HG03060 (cell line): Measurements from ENCODE around the gene GNB5.

Experiments
- ATAC-seq: cut with Tn5 transposase; IDR thresholded peaks from one replicate; pipeline ENCODE4 v1.9.1; 2021; ENCODE audit warnings: low read depth, moderate number of reproducible peaks; ENCODE audit not compliant: unreplicated experiment

GNB5 gene

DNA sequence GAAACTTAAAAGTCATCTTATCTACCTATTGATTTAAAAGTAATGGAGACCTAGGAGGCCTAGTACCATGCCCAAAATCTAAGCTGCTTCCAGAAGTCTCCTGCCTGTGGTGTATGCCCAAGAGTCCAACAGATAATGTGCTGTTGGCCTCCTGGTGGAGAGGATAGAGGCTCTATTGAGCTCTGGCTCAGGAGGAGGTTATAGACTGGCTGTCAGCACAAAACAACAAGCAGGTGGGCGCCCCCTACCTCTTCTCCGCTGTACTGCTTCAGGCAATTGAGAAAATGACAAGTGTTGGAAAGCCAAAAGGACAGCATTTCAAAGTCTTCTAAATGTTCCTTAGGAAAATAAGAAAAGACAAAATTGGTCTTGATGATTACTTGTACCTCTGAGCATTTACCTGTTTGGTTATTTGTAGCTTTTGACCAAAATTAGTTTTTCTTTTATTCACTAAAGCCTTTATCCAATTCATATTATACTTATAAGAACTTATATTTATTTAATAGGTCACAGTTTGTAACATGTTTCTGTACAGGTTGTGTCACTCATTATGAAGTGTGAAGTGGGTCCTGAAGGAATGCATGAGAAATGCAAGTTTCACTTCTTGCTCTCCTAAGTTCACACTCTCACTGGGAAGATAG is 17.2 kb upstream of the GNB5 start:
- peak; percentile 55 for ATAC-seq

DNA sequence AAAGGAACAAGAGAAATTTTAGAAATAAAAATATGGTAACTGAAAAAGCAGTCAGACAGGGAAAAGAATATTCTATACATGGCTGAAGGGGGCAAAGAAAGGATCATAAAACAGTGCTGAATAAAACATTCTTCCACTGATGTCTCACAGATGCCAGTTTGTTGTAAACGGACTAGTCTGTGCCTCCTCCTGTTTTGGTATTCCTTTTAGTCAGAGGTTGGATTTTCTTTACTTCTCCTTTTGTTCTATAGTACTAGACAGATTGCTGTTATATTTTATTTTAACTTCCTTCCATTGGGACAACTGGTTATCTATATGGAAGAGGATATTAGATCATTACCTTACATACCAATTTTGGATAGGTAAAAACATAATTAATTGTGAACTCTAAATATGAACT is 16.0 kb upstream of the GNB5 start:
- ATAC-seq, result no peak

DNA sequence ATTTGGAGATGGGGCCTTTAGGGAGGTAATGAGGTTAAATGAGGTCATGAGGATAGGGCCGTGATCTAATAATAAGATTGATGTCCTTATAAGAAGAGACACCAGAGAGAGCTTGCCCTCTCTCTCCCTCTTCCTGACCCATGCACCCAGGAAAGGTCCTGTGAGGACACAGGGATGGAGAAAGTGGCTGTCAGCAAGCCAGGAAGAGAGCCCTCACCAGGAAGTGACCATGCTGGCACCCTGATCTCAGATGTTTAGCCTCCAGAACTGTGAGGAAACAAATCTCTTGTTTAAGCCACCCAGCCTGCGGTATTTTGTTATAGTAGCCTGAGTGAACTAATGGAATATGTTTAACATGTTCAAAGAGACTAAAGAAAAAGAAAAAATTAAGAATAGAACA is 15.3 kb upstream of the GNB5 start:
- no peak for ATAC-seq

DNA sequence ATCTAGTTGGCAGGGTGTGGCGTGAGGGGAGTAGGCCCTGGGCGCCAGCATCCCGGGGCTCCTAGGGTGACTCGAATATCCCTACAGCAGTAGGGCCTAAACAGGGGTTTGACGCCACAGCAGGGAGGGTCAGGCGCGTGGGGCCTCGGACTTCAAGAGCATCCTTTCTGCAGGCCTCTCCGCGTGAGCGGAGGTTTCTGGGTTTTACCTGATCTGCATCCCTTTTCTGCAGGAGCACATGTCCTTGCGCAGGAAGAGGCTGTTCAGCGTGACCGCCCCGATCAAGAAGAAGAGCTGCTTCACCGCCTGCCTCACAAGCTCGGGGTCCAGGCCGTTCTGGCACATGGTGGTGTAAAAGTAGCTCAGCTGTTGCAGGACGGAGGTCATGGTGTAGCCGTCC is 13.5 kb upstream of the GNB5 start:
- no peak for ATAC-seq

DNA sequence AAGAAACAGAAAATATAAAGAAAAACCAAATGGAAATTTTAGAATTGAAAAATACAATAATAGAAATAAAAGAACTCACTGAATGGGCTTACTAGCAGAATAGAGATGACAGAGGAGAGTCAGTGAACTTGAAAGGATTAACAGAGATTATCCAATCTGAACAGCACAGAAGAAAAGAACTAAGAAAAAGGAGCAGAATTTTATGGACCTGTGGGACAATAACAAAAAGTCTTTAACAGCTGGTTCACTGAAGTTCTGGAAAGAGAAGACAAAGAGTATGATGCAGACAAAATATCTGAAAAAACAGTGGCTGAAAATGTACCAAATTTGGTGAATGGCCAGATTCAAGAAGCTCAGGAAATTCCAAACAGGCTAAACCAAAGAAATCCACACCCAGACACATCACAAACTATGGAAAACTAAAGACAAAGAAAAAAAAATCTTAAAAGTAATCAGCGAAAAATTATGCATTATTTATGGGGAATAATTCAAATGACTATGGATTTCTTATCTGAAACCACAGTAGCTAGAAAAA is 9.7 kb upstream of the GNB5 start:
- ATAC-seq, result no peak

DNA sequence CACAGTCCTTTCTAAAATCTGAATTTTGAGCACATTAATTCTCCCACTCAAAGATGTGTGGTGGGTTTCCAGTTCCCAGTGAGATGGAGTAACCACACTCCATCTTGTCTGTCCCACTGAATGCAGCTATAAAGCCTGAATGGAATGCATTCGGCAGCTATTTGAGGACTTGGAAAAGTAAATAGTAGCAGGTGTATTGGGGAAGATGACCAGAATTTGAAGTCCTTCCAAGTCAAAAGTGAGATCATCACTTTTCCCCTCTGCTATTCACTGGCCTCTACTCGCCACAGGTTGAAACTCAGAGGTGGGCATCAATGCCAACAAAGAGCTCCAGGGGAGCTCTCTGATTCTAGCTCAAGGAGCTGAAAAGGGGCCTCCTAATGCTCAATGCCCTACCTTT is 8.1 kb upstream of the GNB5 start:
- ATAC-seq, result no peak

DNA sequence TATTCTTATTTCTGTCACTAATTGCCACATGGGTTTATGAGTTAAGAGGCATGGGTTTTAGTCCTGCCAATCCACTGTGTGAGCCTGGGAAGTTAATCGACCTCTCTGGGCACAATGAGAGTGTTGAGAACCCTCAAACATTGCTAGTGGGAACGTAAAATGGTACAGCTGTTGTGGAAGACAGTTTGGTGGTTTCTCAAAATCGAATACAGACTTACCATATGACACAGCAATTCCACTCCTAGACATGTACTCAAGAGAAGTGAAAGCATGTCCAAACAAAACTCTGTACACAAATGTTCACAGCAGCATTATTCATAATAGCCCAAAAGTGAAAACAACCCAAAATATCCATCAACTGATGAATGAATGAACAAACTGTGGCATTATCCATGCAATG is 5.7 kb upstream of the GNB5 start:
- ATAC-seq, result no peak

DNA sequence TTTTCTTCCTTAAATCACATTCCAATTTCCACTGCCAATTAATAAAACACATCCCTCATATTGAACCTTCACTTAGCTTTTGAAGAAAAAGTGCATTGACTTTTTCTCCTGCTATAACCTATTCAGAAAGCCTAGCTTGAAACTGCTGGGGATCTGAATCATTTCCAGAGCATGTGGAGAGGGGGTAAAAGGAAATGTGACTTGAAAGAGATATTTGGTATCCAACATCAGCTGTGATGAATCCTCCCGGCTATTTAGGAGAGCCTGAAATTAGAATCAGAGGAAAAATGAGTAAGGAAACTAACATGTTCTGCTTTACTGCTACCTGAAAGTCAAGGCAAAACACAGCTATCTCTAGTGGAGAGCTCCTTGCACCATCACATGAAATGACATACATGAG is 2.6 kb upstream of the GNB5 start:
- ATAC-seq, result no peak

DNA sequence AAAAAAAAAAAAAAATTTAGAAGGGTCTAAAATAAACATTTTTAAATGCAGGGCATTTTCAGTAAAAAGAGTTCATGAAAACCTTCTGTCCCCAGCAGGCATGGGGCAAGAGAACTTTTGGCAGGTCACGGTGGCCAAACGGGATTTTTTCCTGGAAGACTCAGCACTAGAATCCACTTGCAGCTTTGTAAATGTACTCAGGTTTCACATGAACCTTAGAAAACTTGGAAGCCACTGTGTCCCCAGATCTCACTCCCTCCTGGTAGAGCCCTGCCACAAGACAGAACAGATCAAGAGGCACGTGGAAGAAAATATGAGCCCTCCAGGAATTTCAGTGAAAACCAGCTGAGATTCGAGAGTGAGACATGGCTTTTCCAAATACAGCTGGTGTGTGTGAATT is 2.1 kb upstream of the GNB5 start:
- no peak for ATAC-seq

DNA sequence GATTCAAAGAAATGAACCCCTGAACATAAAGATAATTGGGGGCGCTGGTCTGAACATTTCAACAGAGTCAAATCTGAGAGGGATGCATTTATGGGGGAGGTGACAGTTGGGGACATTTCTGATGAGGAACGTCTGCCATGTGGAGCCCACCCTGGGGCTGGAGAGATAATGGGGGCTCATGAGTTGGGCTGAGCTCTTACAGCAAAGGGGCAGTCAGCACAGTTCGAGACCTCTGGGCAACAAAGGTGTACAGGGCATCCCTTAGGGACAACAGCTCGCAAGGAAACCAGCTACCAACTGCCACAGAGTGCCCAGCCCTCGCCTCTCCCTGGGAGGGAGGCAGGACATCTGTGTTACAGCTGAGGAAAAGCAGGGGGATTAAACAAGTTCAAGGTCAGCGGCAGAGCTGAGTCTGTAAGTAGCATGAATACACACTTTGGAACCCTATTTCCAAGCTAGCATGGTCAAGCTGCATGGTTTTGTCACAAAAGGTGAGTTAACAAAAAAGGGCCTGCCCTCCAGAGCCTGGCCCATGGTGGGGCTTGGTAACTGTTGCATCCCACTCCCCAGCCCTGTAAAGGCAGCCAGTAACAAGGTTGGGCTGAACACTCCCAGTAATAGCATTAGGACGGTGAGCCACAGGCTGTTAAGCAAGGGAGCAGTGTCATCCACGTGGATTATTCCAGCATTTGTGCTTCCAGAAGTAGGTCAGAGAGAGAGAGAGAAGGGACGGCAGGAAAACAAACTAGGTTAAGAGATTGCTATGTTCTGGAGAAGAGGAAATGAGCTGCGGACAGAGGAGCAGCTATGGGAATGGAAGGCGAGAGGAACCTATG is 4.3 kb downstream of the GNB5 start:
- ATAC-seq, result no peak

DNA sequence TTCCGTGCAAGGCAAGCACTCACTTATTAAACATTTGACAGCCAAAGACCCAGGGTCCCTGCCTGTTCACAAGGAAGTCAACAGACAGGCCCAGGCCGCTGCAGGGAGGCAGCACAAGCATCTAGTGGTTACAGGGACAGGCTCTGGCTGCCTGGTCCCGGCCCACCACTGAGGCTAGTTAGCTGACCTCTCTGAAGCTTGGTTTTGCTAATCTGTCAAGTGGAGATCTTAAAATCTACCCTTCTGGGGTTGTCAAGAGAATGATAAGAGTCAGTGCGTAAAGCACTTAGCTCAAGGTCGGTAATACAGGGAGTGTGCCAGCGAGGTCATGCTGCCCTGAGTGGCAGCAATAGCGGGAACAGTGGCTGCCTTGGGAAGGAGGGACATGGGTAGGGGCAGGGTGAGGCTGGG is 6.0 kb downstream of the GNB5 start:
- ATAC-seq, result no peak

DNA sequence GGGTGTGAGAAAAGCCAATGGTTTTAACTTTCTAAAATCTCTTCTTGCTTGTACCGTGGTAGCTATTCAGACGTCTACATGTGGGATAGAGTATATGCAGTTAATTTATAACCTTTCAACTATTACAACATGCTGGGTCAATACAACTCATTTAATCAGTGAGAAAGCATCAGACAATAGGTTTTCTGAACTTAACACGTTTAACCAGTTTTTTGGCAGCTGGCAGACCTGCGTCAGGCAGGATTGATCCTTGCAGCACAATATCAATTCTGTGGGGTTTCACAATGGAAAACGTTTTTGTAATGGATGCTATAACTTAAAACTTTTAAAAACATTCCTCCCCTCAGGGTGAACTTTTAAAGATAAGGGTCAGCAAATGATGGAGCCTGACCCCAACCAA is 6.5 kb downstream of the GNB5 start:
- ATAC-seq, result no peak

DNA sequence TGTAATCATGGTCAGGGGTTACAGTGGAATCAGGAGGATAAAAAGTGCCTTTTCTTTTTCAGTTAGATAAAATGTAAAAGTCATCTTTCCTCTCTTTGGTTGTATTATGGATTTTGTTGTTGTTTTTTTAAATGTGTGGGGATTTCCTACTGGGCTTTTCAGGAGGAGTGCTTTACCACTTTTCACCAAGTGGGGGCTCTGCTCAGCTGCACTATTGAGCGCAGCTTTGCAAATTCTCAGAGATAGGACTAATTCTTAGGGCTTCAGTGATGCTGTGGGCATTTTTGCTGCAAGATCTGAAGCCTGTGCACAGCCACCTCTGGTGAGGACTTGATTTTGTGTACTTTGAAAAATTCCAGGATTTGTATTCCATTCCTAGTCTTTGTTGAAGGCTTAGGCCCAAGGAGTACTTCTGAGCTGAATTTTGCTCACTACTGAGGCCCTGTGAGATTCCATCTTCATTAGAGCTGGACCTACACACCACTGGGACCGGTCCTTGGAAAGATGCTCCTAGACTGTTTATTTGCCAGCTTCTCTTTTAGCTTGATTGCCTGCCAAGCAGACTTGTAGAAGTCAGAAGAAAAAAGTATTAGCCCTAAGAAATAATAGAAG is 7.5 kb downstream of the GNB5 start:
- ATAC-seq, result no peak

DNA sequence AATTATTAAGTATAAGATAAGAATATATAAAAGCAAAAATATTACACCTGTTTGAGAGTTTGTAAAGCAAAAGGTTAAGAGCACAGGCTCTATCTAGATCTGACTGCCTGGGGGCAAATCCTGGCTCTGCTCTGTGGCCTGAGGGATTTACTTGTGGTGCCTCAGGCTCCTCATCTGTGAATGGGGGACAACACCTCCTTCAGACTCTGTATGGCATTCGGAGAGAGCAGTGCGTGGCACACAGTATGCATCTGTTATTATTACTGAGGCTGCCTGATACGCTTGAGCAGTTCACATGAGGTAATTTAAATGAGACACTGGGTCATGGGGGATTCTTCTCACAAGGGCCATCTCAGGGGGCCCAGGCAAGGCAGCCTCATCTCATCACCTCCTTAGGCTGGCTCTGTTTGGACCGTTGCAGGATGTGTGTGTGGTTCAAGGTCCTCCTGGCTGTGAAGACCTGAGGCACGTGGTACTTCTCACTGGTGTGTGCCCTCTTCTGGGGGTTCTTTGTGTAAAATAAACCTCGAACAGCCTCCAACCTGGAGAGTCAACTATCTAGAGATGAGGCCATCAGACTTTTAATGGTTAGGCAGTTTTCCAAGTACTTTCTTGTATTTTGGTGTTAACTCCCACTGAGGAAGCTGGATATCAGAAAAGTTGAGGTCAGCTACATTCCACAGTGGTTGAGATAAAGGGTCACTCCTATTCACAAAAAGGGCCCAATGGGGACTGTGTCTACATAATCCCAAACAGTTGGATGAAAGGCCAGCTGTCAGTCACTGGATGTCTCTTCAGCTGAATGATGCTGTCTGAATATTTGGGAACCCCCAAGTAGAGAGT is 9.0 kb downstream of the GNB5 start:
- ATAC-seq, result no peak

DNA sequence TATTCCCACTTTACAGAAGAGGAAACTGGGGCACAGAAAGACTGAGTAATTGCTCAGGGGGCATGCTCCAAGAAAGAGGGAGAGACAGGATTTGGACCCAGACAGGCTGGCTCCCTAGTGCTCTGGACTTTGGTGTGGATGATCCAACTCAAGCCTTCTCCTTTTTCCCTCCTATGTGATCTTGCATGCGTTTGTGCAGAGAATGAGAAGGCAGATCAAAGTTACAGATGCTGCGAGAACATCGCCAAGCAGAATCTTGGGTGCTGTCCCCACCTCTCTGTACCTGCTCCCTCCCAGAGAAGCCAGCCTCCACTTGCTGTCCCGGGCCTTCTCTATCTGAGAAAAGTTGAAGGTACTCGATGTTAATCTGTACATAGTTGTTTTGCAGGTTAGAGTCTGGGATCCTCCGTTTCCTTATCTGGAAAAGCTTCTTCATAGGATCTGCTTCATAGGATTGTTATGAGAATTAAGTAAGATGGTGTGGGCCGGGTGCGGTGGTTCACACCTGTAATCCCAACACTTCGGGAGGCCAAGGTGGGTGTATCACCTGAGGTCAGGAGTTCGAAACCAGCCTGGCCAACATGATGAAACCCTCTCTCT is 10.2 kb downstream of the GNB5 start:
- no peak for ATAC-seq

DNA sequence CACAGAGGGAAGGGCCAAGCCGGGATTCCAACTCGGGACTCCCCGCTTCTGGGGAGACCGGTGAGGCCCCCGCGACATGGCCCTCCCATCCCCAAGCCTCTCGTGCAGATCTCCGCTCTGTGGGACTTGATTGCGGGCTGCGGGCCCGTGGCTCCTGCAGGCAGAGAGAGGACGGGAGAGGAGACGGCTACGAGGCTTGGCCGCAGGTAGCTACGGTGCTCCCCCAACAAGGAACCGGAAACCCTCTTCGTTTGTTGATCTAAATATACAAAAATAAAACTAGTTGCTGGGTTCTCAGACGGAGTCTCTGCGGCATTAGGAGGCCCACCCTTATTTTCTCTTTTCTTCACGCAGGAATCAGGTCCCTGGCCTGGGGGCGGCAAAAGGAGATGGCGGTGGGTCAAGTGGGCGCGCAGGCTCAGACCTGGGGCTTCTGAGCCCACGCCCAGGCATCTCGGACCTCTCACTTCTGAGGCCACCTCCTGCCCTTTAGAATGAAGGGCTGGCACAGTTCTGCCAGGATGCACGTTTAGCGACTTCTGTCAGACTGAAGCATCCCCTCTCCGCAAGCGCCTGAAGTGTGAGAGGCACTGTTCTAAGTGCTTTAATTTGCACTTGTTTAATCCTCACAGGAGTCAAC is 10.9 kb downstream of the GNB5 start:
- peak; percentile 16 for ATAC-seq

DNA sequence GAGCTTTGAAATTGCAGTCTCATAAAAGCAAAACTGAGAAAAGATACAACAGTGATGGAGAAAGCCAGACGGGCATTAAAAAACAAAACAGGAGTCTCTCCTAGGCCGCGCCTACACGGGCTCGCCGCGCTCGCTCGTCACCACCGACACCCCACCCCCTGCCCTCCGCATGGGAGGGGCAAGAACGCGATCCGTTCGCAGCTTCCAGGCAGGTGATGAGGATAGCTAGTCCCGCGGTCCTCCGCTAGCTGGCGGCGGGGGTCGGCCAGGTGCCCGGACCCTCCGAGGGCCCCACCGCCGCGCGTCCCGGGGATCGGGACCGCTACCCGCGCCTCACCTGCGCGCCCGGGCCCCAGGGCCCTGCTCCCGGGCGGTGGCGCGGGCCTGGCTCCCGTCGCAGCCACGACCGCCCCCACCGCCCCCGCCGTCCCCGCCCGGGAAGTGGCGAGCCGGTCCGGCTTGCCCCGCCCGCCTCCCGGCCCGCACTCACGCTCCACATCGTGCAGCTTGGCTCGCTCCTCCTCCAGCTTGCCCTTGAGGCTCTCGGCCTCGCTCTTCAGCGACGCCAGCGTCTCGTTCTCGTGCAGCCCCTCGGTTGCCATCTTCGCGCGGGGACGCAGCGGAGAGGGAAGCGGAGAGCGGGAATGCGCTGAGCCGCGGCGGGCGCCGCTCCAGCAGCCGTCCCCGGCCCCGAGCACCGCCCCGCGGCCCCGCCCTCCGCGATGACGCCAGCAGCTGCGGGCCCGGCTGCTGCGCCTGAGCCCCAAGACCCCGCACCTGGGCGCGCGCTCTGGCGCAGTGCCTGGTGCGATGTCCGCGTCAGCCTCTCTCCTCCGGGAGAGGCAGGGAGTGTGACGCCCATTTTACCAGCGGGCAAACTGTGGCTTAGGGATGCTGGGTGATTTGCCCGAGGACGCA is 11.7 kb downstream of the GNB5 start:
- peak; percentile 54 for ATAC-seq

DNA sequence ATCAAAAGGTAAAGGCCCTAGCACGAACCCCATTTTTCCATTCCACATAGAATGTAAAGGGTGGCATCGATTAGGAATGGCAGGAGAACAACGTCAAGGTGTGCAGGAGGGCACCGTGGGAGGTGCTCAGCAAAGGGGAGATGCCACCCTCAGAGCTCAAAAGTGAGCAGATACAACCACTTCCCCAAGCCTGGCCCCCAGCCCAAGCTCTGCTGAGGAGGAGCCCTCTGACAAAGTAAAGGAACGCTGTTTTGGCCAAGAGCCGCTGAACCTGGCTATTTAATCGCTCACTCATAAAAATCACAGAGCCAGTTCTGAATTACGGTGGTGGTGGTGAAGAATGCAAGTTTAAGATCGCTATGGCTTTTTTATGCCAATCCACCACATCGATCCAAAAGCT is 12.4 kb downstream of the GNB5 start:
- no peak for ATAC-seq

DNA sequence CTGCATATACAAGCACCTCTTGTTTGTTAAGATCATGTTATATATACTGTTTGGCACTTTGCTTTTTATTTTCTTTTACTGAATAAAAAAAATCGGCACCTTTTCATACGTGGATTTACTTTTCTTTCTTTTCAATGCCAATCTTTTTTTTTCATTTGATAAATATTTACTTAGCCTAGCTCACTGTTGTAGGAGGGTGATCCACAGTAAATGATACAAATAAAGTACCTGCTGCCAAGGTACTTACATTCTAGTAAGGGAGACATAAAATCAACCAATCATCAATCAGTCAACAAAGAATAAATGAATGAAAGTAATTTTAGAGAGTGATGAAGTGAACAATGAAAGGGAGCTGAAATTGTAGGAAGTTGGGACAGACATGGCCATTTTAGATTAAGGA is 18.3 kb downstream of the GNB5 start:
- ATAC-seq, result no peak
